Myocyte (in vitro differentiated cells): ENCODE data around the gene HTD2. TPM values are rescaled to one million over a fixed set of nuclear protein-coding genes. Genes with fewer than 3 reads are reported as not detected.
"Not testable (repeated sequence)": the region's sequence is repeated elsewhere in the genome, so short reads cannot be mapped to it uniquely, and the experiment has no call there.

Experiments
- DNase-seq: peaks from one replicate; pipeline ENCODE4 v3.0.0-alpha.2; 2012; ENCODE audit warnings: low read depth
- total RNA-seq: library from RNA; depleted of rRNA; stranded (reverse); fragments of >200 nt; gene quantifications from 2 replicates; pipeline ENCODE4 v1.2.3, GENCODE V29; 2014

HTD2 gene
- total RNA-seq, 1 donor from 2014 or later = 14.5 TPM

GRCh38 chr3:58331593-58332152 is 25.4 kb downstream of the HTD2 start:
- no peak for DNase-seq

DNA sequence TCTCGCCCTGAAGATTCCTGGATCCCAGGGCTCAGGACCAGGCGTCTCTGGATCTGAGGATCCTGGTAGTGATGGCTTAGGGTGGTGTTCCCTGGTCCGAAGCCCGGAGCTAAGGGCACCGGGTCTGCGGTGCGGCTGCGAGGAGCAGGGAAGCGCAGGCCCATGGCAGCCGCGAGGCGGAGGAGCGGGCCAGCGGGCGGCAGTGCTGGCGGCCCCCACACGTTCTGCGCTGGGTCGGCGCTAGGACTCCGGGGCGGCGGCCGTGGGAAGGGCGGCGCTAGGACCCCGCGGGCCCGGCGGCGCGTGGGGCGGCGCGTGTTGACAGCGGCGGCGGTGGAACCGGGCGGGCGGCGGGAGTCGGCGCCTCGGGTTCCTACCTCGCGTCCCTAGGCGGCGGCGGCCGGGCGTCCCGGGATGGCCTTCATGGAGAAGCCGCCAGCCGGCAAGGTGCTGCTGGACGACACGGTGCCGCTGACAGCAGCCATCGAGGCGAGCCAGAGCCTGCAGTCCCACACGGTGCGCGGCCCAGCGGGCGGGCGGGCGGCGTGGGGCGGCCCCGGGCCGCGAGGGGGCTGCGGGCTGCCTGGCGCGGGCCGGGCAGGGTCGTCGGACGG is 26.4 kb downstream of the HTD2 start, which contains the start of gene PXK:
Gene PXK, plus strand, starts transcription at position 318 of the 614 bp plus-strand sequence. Its CDS starts 97 bp downstream, at position 415.
- DNase-seq = peak; percentile 83

DNA sequence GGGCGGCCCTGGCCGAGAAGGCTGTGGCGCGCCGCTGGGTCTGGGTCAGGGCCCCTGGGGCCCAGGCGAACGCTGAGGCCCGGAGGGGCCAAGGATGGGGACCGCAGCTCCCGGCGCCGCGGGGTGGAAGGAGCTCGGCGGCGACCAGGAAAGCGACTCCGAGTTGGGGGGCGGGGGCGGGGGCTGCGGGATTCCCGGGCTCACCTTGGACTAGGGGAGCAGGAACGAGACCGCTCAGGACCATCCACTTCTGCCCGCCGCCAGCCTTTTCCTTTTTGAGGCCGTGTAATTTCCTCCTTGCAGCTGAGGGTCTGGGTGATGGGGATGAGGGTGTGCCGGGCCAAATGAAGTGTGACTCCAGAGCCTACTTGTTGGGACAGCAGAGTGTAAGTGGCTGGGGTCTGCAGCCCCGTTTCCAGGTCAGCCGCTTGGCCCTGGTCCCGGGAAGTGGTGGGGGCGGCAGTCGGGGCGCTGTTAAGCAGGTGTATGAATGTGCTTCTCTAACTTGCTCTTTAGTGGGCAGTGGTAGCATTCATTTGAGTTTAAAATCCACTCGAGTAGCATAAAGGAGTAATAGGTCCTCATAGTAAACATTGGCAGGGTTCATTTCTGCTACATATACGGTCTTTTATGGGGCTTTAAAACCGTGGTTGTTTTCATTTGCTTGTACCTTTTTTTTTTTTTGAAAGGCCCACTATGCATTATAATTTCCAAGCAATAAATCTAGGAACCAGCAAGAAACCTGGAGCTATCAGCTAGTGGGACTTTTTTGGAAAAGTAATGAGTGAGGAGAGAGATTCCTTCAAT is 27.1 kb downstream of the HTD2 start:
- peak; percentile 30 for DNase-seq

DNA sequence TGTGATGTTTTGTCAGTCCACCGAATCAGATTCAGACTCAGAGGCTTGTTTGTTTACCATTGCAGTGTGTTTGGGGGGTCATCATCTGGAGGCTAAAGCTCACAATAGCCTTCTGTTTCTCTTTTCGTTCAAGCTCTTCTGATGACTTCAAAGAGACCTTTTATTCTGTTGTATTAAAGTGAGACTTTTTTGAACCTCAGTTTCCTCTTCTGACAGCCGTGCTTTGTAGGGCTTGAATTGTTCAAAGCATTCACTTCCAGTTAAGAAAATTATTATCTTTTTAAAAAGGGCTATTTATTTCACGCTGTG is 27.6 kb downstream of the HTD2 start:
- DNase-seq = no peak

- DNase-seq = no peak
Measured at GRCh38 chr3:58334506-58334884, 28.2 kb downstream of the HTD2 start.

- no peak for DNase-seq
Measured at GRCh38 chr3:58335652-58335947, 29.3 kb downstream of the HTD2 start.

- DNase-seq = peak; percentile 50
Measured at GRCh38 chr3:58336135-58336882, 30.0 kb downstream of the HTD2 start.

DNA sequence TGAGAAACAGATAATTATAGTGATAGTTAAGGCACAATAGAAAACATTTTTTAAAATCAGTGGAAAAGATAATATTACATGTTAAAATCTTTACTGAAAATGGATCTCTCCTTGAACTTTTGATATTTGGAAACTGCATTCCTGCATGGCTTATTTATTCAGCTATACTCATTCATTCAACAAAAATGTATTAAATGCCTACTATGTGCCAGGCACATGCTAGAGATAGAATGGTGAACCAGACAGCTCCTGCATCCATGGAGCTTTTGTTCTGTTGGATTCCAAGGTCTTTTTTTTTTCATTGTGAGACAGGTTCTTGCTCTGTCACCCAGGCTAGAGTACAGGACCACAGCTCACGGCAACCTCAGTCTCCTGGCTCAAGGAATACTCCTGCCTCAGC is 30.9 kb downstream of the HTD2 start:
- no peak for DNase-seq

DNA sequence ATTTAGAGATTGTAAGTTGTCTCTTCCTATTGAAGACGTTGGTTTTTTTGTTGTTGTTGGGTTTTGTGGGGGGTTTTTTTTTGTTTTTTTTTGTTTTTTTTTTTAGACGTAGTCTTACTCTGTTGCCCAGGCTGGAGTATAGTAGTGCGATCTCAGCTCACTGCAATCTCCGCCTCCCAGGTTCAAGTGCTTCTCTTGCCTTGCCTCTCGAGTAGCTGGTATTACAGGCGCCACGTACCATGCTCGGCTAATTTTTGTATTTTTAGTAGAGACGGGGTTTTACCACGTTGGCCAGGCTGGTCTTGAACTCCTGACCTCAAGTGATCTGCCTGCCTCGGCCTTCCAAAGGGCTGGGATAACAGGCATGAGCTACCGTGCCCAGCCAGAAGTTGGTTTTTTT is 32.8 kb downstream of the HTD2 start:
- not testable (repeated sequence) for DNase-seq

DNA sequence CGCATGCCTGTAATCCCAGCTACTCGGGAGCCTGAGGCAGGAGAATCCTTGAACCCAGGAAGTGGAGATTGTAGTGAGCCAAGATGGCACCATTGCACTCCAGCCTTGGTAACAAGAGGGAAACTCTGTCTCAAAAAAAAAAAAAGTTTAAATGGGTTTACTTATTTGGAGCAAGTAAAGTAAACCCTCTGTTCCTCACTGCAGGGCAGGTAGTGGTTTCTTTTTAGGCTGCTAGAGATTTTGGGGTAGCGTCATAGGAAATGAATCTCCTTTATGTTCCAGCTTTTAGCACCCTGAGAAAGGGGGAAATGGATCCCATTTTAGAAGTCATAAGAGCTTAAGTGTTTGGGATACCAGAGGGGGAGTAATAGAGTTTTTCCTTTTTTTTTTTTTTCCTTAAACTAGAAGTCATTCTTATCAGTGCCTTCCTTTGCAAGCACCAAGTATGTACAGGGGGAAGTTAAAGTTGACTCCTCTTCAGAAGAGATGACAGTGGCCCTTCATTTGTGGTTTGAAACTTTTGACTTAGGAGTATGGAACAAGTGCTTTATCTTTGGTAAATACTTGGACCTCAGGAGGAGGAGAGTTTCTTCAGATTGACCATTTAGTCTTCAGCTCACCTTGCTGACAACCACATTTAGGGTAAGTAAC is 34.4 kb downstream of the HTD2 start:
- no peak for DNase-seq

GRCh38 chr3:58341376-58341775 is 35.1 kb downstream of the HTD2 start:
- DNase-seq = no peak

- no peak for DNase-seq
Measured at GRCh38 chr3:58342676-58343075, 36.4 kb downstream of the HTD2 start.

DNA sequence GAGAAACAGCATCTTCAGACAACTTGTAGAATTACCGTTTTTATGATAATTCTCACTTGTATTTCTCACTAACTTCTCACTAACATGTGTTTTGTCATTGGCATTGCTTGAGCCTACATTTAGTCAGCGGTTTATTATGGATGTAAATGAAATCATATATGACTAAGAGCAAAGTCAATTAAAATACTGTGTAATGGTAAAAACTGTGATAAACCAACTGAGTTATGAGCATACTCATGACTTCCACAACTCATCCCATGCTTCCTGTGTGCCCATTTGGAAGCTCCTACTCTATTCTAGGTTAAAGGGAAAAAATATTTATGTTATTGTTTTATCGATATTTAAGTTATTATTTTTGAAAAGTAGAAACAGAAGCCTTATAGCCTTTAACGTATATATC is 39.1 kb downstream of the HTD2 start:
- no peak for DNase-seq

DNA sequence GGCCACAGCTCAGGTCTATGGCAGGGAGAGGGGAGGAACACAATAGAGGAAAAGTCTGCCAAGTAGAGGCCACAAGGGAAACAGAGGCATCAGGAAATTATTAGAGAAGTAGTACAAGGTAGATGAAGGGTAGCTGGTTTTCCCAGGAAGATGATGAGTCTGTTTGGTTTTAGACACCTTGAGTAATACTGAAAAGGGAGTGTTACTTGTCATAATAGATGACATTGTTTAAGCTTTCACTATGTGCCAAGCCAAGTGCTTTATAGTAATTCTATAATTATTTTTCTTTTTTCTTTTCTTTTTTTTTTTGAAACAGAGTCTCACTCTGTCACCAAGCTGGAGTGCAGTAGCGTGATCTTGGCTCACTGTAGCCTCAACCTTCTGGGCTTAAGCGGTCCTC is 40.0 kb downstream of the HTD2 start:
- DNase-seq = no peak

GRCh38 chr3:58347984-58348383 is 41.7 kb downstream of the HTD2 start:
- no peak for DNase-seq

- peak; percentile 9 for DNase-seq
Measured at GRCh38 chr3:58349792-58350626, 43.7 kb downstream of the HTD2 start.

DNA sequence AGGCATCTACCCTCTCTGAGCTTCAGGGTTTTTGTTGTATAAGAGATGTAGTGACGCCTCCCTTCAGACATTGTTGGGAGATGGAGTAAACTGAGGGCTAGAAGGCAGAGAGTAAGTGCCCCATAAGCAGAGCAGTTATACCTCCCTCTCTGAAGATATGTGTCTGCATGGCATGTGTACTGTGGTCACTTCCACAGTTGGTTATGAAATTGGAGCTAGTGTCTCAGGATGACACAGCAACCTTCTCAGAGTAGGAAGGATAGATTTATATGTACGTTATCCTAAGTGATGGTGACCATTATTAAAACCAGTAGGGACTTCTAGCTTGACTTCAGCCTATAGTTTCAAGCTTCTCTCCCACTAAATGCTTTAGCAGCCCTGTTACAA is 44.3 kb downstream of the HTD2 start:
- DNase-seq = peak; percentile 64

GRCh38 chr3:58351920-58352319 is 45.6 kb downstream of the HTD2 start:
- DNase-seq = no peak

- DNase-seq = no peak
Measured at GRCh38 chr3:58352626-58353025, 46.3 kb downstream of the HTD2 start.

- peak; percentile 30 for DNase-seq
Measured at GRCh38 chr3:58353722-58354553, 47.6 kb downstream of the HTD2 start.
